Measurements from ENCODE around the gene MAPK4. TPM values are rescaled to one million over a fixed set of nuclear protein-coding genes. Genes with fewer than 3 reads are reported as not detected.
"Not testable (repeated sequence)": the region's sequence is repeated elsewhere in the genome, so short reads cannot be mapped to it uniquely, and the experiment has no call there.

MAPK4 gene
- total RNA-seq, 1 experiment from 2014 or later = not detected

DNA sequence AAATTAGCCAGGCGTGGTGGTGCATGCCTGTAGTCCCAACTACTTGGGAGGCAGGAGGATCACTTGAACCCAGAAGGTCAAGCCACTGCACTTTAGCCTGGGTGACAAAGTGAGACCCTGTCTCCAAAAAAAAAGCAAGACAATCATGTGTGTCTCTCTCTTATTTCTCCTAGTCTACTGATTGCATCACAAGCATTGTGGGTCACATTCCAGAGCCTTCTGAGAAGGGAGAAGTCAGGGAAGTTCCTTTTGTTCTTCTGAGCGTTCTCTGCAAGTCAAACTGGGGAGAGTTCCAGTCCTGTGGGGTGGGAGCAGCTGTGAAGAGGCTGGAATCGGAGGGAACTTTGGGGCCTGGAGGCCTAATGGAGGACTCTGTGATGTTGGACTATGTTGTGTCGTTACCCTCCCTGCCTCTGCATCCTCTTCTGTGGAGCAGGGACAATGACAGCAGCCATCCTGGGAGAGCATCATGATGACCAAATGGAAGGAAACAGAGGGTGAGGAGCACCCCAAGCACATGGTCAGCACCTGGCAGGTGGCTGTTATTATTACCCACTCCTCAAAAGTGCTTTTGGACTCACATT, 144.6 kb downstream of the MAPK4 start:
- H3K9me2 ChIP-seq (ENCODE audit: insufficient read depth) = no peaks in the 10 kb centered on the region

DNA sequence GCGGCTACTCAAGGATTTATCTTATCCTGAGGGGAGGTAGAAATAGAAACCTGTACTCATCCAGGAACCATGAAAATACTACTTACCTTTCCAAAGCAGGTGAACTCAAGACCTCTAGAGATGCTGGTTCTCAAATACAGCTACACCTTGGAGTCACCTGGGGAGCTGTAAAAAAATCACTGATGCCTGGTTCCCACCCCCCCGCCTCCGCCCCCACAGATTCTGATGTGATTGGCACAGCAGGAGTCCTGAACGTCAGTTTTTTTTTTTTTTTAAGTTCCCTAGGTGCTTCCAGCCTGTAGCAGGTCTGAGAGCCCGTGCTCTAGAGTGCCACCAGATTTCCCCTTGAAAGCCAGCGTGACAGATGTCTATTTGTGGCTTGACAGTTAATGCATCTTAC, 146.3 kb downstream of the MAPK4 start:
- Histone ChIP-seq H3K79me2 (ENCODE audit: low read depth) (no peaks in the 10 kb centered on the region), H3K4me3 (no peak overlapping the region), H2AFZ (no peak overlapping the region), H3K4me2 (no peak overlapping the region), H4K20me1 (ENCODE audit: insufficient read depth) (no peaks in the 10 kb centered on the region), H3K27ac (no peak overlapping the region), H3K27me3 (ENCODE audit: insufficient read depth, low read depth) (0 out of 2 replicates have a peak, but pooled peaks cover 3% of the 10 kb centered on the region), H3K9me3 (ENCODE audit: insufficient read depth, low read depth) (no peaks in the 10 kb centered on the region), H3K4me1 (replicated peaks; ENCODE audit: insufficient read depth) (no peaks in the 10 kb centered on the region), H3F3A (ENCODE audit: insufficient read depth, low read depth) (no peaks in the 10 kb centered on the region), H3K9me2 (ENCODE audit: insufficient read depth) (no peaks in the 10 kb centered on the region), H3K36me3 (ENCODE audit: low read depth) (no peaks in the 10 kb centered on the region)
- no peak for DNase-seq
- CTCF ChIA-PET = no interaction called here
- POLR2A ChIA-PET (ENCODE audit: unreplicated experiment) = no interaction called here
- TF ChIP-seq, protein P1, sequence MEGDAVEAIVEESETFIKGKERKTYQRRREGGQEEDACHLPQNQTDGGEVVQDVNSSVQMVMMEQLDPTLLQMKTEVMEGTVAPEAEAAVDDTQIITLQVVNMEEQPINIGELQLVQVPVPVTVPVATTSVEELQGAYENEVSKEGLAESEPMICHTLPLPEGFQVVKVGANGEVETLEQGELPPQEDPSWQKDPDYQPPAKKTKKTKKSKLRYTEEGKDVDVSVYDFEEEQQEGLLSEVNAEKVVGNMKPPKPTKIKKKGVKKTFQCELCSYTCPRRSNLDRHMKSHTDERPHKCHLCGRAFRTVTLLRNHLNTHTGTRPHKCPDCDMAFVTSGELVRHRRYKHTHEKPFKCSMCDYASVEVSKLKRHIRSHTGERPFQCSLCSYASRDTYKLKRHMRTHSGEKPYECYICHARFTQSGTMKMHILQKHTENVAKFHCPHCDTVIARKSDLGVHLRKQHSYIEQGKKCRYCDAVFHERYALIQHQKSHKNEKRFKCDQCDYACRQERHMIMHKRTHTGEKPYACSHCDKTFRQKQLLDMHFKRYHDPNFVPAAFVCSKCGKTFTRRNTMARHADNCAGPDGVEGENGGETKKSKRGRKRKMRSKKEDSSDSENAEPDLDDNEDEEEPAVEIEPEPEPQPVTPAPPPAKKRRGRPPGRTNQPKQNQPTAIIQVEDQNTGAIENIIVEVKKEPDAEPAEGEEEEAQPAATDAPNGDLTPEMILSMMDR (conservative IDR thresholded peaks at IDR 0.05) = no peak
- TF ChIP-seq EZH2 (IDR thresholded peaks at IDR 0.05; ENCODE audit: low read depth) = no peak
- no TSS peak for BruUV-seq (replicated peaks)
- intact Hi-C loops (cut with micrococcal nuclease; ENCODE audit: unreplicated experiment) = no loop called here

More for the DNA sequence above, 144.6 kb downstream of the MAPK4 start:
- intact Hi-C loops (cut with micrococcal nuclease; ENCODE audit: unreplicated experiment) = no loop called here
- Histone ChIP-seq H3K36me3 (ENCODE audit: low read depth) (no peaks in the 10 kb centered on the region), H3K4me2 (no peak overlapping the region), H3K79me2 (ENCODE audit: low read depth) (no peaks in the 10 kb centered on the region), H3K4me3 (no peak overlapping the region), H3K9me3 (ENCODE audit: insufficient read depth, low read depth) (no peaks in the 10 kb centered on the region), H3K4me1 (replicated peaks; ENCODE audit: insufficient read depth) (no peaks in the 10 kb centered on the region), H3F3A (ENCODE audit: insufficient read depth, low read depth) (no peaks in the 10 kb centered on the region), H2AFZ (no peak overlapping the region), H3K27me3 (ENCODE audit: insufficient read depth, low read depth) (0 out of 2 replicates have a peak, but pooled peaks cover 3% of the 10 kb centered on the region), H3K27ac (no peak overlapping the region), H4K20me1 (ENCODE audit: insufficient read depth) (no peaks in the 10 kb centered on the region)
- ChIA-PET POLR2A (ENCODE audit: unreplicated experiment) (no interaction called here), CTCF (no interaction called here)
- no TSS peak for BruUV-seq (replicated peaks)
- no peak for DNase-seq
- no peak for TF ChIP-seq EZH2 (IDR thresholded peaks at IDR 0.05; ENCODE audit: low read depth)
- TF ChIP-seq, protein P1 (conservative IDR thresholded peaks at IDR 0.05) = no peak

DNA sequence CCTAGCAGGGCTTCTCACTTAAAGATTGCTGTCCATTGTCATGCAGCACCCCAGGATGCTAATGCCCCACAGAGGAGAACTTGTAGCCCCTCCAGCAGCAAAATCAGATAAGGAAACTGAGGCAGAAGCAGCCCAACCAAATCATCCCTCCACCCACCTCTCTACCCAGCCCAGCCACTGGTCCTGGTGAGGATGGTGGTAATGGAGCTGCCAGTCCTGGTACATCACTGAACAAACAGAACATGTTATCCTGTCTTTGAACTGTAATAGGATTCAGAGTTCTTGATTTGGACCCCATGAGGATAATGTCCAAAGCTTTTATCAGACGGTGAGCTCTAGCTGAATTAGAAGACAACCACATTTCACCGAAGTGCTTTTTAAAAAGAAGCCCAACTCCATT, 146.8 kb downstream of the MAPK4 start:
- intact Hi-C loops (cut with micrococcal nuclease; ENCODE audit: unreplicated experiment) = no loop called here
- Histone ChIP-seq H3F3A (ENCODE audit: insufficient read depth, low read depth) (no peaks in the 10 kb centered on the region), H3K4me1 (replicated peaks; ENCODE audit: insufficient read depth) (no peaks in the 10 kb centered on the region), H3K36me3 (ENCODE audit: low read depth) (no peaks in the 10 kb centered on the region), H3K79me2 (ENCODE audit: low read depth) (no peaks in the 10 kb centered on the region), H3K4me3 (no peak overlapping the region), H3K4me2 (no peak overlapping the region), H3K27ac (no peak overlapping the region), H4K20me1 (ENCODE audit: insufficient read depth) (no peaks in the 10 kb centered on the region), H3K9me2 (ENCODE audit: insufficient read depth) (no peaks in the 10 kb centered on the region), H3K27me3 (ENCODE audit: insufficient read depth, low read depth) (0 out of 2 replicates have a peak, but pooled peaks cover 3% of the 10 kb centered on the region), H3K9me3 (ENCODE audit: insufficient read depth, low read depth) (no peaks in the 10 kb centered on the region), H2AFZ (no peak overlapping the region)
- ChIA-PET POLR2A (ENCODE audit: unreplicated experiment) (no interaction called here), CTCF (no interaction called here)
- DNase-seq = no peak
- no TSS peak for BruUV-seq (replicated peaks)
- TF ChIP-seq, protein P1 (conservative IDR thresholded peaks at IDR 0.05) = no peak
- TF ChIP-seq EZH2 (IDR thresholded peaks at IDR 0.05; ENCODE audit: low read depth) = no peak

DNA sequence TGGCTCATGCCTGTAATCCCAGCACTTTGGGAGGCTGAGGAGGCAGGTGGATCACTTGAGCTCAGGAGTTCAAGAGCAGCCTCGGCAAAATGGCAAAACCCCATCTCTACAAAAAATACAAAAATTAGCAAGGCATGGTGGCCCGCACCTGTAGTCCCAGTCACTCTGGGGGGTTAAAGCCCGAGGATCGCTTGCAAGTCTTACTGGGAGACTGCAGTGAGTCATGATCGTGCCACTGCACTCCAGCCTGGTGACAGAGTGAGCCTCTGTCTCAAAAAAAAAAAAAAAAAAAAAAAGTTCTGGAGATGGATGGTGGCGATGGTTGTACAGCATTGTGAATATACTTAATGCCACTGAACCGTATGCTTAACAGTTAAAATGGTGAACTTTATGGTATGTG, 147.4 kb downstream of the MAPK4 start:
- H3K79me2 ChIP-seq (ENCODE audit: low read depth); H3K36me3 ChIP-seq (ENCODE audit: low read depth); H3K9me3 ChIP-seq (ENCODE audit: insufficient read depth, low read depth); H3K27me3 ChIP-seq (ENCODE audit: insufficient read depth, low read depth); H4K20me1 ChIP-seq (ENCODE audit: insufficient read depth); BruUV-seq (replicated peaks); H3K9me2 ChIP-seq (ENCODE audit: insufficient read depth); H3F3A ChIP-seq (ENCODE audit: insufficient read depth, low read depth); H3K27ac ChIP-seq; H3K4me1 ChIP-seq (replicated peaks; ENCODE audit: insufficient read depth); POLR2A ChIA-PET (ENCODE audit: unreplicated experiment); H3K4me2 ChIP-seq; CTCF ChIA-PET; intact Hi-C loops (cut with micrococcal nuclease; ENCODE audit: unreplicated experiment); H3K4me3 ChIP-seq; H2AFZ ChIP-seq; DNase-seq: not testable (repeated sequence)
